LNCaP clone FGC (cell line): ENCODE results near the gene DPP4.

Experiments used
- DNase-seq: peaks from one replicate; pipeline ENCODE4 v3.0.0-alpha.2; 2011; ENCODE audit warnings: low read depth
- H3K4me3 ChIP-seq: 2 replicates; pipeline ENCODE4 v1.5.1; 2011; ENCODE audit warnings: mild to moderate bottlenecking, low read depth, low read length, control low read depth
- CTCF ChIP-seq: IDR thresholded peaks from 2 replicates; pipeline ENCODE4 v1.5.1; 2012; ENCODE audit warnings: mild to moderate bottlenecking; ENCODE audit not compliant: control insufficient read depth, insufficient read depth; ENCODE audit errors: extremely low read depth

The DPP4 gene

GRCh38 chr2:161976917-161977316 is 97.1 kb downstream of the DPP4 start:
- no peak for TF ChIP-seq CTCF
- no peak overlapping the region for H3K4me3 ChIP-seq
- no peak for DNase-seq

- no peak for DNase-seq
- TF ChIP-seq CTCF: no peak
- H3K4me3 ChIP-seq: no peak overlapping the region
Observed at GRCh38 chr2:161976295-161976694, 97.7 kb downstream of the DPP4 start.

GRCh38 chr2:161975813-161976160 is 98.2 kb downstream of the DPP4 start:
- TF ChIP-seq CTCF: no peak
- no peak for DNase-seq
- no peak overlapping the region for H3K4me3 ChIP-seq

GRCh38 chr2:161975062-161975812 is 98.8 kb downstream of the DPP4 start:
- H3K4me3 ChIP-seq: no peak overlapping the region
- TF ChIP-seq CTCF: no peak
- DNase-seq: no peak

GRCh38 chr2:161974461-161974860 is 99.6 kb downstream of the DPP4 start:
- no peak overlapping the region for H3K4me3 ChIP-seq
- DNase-seq: no peak
- no peak for TF ChIP-seq CTCF

GRCh38 chr2:161972866-161973265 is 101.1 kb downstream of the DPP4 start:
- no peak overlapping the region for H3K4me3 ChIP-seq
- no peak for TF ChIP-seq CTCF
- peak; percentile 52 for DNase-seq

- TF ChIP-seq CTCF: no peak
- DNase-seq: no peak
- no peak overlapping the region for H3K4me3 ChIP-seq
Observed at GRCh38 chr2:161972232-161972631, 101.8 kb downstream of the DPP4 start.
